ENCODE measurements around the gene CWF19L1.

DNA sequence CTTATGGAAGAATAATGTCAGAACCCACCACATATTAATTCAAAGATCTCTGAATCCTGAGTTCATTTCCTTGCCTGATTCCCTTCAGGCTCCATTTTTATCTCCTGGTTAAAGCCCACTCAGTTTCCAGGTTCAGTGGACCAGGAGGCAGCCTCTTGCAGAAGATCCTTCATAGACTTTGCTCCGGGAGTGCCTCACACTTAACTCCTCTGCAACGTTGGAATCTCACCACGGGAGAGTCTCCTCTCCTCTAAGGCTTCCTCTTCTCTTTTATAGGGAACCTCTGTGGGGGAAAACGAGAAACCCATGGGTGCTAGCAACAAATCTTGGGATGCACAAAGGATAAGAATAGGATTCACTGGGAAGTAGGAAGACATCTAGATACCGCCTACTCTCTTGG lies 20.8 kb upstream of the CWF19L1 start:
- TF ChIP-seq, protein P1, sequence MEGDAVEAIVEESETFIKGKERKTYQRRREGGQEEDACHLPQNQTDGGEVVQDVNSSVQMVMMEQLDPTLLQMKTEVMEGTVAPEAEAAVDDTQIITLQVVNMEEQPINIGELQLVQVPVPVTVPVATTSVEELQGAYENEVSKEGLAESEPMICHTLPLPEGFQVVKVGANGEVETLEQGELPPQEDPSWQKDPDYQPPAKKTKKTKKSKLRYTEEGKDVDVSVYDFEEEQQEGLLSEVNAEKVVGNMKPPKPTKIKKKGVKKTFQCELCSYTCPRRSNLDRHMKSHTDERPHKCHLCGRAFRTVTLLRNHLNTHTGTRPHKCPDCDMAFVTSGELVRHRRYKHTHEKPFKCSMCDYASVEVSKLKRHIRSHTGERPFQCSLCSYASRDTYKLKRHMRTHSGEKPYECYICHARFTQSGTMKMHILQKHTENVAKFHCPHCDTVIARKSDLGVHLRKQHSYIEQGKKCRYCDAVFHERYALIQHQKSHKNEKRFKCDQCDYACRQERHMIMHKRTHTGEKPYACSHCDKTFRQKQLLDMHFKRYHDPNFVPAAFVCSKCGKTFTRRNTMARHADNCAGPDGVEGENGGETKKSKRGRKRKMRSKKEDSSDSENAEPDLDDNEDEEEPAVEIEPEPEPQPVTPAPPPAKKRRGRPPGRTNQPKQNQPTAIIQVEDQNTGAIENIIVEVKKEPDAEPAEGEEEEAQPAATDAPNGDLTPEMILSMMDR (IDR thresholded peaks at IDR 0.05; ENCODE audit: low read depth, low read length, poor library complexity, severe bottlenecking), result no peak
- TF ChIP-seq EZH2phosphoT487 (IDR thresholded peaks at IDR 0.05; ENCODE audit: borderline replicate concordance, low read length), result no peak

Data from DOHH2 (cell line).